Astrocyte of the hippocampus (primary cell): ENCODE results near the gene MOB2.
"Not testable (repeated sequence)": the region's sequence is repeated elsewhere in the genome, so short reads cannot be mapped to it uniquely, and the experiment has no call there.

ENCODE experiments used
- DNase-seq: peaks from one replicate; pipeline ENCODE4 v3.0.0; 2011; ENCODE audit warnings: low read depth, low spot score

The MOB2 gene

DNA sequence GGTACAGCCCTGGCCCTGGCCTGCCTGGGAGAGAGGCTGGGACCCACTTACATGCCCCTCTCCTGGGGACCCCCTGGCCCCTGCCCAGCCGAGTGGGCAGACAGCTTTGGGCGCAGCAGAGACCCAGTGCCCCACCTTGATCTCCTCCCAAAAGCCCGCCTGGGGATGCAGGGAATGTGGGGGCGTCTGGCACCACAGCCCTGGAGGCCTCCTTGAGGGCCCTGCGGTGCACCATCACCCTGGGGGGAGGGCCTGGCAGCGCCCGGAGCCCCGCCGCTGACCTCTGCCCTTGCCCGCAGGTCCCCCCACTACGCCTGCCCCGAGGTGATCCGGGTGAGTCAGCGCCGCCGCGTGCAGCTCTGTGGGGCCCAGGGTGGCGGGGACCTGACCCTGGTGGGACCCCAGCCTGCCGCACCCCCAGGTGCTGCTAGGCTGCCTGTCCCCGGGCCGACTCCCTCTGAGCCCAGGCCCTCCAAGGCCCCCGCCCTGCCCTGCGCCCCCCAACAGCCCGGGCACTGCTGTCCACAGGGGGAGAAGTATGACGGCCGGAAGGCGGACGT lies 43.7 kb downstream of the MOB2 start:
- no peak for DNase-seq

DNA sequence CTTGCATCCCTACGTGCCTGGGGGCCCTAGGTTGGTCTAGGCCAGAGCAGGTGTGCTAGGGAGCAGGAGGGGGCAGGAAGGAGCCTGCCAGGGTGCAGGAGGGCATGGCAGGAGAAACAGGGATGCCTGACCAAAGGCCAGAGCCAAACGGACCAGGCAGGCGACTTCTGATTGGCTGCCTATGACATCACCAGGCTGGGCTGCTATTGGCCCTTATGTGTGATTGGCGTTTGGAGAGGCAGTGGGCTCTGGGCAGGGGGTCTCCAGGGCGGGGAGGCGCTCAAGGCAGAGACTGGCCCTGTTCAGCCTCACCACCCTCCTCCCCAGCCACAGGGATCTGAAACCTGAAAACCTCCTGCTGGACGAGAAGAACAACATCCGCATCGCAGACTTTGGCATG lies 44.4 kb downstream of the MOB2 start:
- DNase-seq = peak; percentile 33

DNA sequence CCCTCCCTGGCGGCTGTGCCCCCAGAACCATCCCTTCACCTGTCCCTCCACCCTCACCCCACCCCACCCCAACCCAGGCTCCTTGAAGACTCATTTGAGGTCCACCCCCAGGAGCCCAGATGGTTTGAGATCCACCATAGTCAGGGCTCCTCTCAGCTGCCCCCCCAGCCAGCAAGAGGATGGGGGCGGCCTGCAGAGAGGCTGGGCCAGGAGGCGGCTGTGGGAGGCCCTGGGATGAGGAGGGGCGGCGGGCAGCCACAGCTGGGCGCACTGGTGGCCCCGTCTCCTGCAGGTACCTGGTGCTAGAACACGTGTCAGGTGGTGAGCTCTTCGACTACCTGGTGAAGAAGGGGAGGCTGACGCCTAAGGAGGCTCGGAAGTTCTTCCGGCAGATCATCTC lies 46.1 kb downstream of the MOB2 start:
- no peak for DNase-seq

DNA sequence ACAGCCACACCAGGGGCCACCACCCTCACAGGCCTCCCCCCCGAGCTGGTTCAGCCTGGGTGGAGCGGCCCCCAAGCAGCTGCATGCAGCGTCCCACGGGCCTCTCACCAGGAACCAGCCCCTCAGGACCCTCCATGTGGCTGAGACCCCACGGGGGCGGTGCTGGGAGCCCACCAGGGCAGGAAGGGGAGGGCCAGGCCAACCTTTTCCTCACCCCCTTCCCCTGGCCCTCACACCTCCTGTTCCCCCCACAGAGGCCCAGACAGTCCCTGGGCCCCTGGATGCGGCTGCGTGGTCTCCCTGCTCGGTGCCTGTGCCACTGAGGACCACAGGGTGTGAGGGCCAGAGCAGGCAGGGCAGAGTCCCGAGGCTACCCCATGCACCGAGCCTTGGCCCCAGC lies 46.5 kb downstream of the MOB2 start:
- DNase-seq = no peak

DNA sequence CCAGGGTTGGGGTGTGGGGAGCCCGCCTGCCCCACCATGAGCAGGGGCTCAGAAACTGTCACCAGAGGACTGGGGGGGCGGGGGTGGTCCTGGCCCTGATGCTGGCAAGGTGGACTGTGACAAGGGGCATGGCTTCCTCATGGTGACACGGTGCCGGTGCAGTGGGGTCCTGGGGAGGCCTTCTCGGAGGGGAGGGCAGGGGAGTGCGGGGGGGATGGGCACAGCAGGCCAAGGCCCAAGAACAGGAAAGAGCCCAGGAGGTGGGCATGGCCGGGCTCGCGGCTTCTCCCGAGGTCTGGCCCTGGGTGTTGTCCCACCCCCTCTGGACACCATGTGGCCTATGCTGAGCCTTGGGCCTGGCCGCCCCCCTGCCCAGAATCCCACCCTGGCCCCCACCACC lies 47.2 kb downstream of the MOB2 start:
- no peak for DNase-seq

DNA sequence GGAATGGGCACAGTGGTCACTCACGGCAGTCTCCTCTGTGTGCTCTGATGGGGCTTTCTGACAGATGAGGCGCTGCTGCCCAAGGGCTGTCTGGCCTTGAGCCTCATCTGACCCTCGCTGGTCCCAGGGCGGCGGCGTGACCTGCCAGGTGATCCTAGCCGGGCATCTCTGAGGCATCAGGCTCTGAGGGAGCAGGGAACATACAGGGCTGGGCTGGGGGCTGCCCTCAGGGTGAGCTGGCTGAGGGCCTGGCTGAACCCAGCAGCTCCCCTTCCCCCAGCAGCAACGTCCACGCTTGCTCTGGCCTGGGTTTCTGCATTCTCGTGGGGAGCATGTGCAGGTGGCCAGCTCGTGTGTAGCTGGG lies 47.6 kb downstream of the MOB2 start:
- no peak for DNase-seq

DNA sequence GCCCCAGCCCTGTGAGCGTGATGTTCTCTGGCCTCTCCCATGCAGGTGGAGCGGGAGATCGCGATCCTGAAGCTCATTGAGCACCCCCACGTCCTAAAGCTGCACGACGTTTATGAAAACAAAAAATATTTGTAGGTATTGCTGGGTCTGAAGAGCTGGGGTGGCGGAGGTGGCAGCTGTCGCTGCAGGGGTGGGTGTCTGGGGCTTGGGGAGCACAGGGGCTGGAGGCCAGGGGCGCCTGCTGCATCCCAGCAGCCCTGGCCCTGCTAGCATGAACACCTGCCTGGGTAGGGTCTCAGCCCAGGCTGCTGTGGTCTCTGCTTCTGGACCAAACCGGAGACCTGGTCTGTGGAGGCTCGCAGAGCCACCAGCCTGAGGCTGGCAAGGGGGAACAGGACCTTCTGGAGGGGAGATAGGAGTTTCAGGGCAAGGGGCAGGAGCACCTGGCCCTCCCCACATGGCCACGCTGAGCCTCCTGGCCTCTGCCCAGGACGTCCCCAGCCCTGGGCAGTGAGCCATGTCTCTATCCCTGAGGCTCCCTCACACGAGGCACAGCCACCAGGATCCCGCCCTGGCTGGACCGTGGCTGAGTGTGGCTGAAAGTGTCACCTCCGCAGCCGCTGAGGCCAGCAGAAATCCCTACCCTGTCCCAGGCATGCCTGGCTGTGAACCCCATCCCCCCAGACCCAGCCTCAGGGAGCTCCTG lies 48.2 kb downstream of the MOB2 start:
- no peak for DNase-seq

DNA sequence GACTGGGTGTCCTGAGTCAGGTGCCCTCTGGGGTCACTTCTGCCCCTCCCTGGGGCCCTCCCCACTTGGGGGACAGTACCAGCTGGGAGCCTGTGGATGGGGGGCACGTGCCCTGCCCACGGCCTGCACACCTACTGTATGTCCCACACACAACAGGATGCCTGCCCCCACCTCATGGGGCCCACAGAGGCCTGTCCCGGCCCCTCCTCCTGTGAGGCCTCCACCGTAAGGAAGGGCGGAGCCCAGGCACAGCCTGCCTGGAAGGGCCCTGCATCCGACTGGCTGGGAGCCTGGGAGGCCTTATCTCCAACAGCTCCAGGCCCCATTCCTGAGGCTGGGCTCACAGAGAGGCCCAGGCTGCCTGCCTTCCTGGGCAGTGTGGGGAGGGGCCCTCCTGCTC lies 49.1 kb downstream of the MOB2 start:
- peak; percentile 74 for DNase-seq

DNA sequence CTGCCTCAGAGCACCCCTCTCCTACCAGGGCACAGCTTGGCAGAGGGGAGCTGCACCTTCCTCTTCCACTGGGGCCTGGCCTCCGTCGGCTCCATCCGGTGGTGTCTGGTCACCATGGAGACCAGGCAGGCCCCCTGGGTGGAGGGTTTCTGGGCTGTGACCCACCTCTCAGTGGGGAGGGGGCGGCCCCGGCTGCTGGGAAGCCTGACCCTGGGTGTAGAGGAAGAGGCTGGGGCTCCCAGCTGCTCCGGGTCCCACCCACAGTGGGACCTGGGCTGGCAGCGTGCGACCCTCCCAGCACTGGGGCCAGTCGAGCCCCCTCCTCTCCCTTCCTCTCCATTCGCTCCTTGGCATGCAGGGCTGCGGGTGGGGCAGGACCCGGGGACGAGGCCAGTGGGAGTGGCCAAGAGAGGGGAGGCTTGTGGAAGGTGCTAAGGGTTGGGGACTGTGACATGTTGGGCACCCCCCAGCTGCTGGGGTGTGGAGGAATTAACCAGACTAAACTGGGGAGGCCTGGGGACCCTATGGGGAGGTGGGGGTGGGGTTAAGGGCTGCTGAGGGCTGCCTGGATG lies 50.0 kb downstream of the MOB2 start:
- no peak for DNase-seq

DNA sequence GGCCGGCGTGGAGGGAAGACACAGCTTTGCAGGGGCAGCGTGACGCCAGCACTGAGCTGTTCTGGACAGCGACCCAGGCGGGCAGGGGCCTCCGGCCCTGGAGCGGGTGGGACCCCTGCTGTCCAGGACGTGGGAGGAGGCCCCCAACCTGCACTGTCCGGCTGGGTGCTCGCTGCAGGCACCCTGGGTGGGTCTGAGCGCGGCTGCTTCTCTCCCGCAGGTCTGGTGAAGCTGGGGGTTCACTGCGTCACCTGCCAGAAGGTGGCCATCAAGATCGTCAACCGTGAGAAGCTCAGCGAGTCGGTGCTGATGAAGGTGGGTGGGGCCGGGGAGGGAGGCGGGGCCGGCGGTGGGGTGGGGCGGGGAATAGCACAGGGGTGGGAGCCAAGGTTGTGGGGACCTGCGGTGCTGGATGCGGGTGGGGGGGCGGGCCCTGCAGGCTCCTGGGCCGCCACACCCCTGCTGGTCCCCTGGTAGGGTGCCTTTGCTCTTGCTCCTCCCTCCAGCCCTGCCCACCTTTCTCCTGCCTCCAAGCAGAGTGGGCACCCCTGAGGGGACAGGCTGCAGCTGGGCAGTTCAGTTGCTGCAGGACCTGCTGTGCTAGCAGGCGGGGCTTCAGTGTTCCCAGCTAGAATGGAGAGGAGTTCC lies 50.6 kb downstream of the MOB2 start:
- no peak for DNase-seq

DNA sequence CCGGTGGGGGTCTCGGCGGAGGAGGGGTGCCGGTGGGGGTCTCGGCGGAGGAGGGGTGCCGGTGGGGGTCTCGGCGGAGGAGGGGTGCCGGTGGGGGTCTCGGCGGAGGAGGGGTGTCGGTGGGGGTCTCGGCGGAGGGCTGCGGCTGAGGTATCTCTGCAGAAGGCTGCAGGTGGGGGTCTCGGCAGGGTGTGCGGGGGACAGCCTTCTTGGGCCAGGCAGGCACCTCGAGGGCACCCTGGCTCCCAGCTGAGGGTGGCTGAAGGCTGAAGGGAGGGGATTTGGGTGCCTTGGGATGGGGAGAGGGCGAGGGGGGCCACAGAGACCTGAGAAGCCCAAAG lies 51.1 kb downstream of the MOB2 start:
- DNase-seq = not testable (repeated sequence)

DNA sequence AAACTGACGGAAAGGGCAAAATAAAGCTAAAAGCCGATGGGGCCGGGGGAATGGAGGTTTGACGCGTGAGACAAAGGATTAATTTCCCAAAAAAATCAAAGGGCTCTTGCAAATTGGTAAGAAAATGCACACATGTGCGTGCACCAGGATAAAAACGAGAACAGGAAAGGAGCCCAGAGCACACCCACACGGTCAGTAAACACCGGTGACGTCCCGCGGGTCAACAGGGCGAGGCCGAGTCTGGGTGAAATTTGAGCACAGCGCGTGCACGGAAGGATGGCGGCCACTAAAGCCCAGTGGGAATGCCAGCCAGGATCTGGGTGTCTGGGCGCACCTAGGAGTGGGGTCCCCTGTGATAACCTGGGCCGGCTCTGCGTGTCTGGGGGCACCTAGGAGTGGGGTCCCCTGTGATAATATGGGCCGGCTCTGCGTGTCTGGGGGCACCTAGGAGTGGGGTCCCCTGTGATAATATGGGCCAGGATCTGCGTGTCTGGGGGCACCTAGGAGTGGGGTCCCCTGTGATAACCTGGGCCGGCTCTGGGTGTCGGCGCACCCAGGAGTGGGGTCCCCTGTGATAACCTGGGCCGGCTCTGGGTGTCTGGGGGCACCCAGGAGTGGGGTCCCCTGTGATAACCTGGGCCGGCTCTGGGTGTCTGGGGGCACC lies 52.5 kb downstream of the MOB2 start:
- no peak for DNase-seq

DNA sequence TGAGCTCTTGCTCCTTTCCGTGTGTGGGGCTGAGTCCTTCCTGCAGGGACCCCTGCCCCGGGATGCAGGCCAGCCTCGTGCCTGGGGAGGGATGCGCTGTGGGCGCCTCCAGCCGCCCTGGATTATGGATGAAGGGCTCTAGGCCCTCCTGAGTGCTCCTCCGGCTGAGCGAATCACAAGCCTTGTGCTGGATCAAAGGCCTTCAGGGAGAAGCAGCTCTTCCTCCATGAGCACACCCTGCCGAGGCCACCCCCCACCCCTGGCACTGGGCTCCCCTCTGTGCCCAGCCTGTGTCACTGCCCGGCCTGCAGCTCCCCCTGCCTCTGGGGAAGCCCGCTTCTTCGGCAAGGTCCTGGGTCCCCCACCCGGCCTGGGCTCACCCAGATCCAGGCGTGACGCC lies 53.0 kb downstream of the MOB2 start:
- DNase-seq = no peak

DNA sequence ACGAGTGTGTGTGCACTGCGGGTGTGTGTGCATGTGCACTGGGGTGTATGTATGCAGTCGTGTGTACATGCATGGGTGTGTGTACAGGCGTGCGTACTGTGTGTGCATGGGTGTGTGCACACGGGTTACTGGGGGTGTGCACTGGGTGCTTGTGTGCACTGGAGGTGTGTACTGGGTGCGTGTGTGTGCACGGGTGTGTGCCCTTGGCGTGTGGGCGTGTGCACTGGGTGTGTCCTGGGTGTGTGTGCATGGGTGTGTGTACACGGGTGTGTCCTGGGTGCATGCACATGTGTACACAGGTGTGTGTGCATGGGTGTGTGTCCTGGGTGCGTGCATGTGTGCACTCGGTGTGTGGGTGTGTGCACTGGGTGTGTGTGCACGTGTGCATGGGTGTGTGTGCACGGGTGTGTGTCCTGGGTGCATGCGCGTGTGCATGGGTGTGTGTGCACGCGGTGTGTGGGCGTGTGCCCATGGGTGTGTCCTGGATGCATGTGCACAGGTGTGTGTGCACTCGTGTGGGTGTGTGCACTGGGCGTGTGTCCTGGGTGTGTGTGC lies 57.7 kb downstream of the MOB2 start:
- no peak for DNase-seq

DNA sequence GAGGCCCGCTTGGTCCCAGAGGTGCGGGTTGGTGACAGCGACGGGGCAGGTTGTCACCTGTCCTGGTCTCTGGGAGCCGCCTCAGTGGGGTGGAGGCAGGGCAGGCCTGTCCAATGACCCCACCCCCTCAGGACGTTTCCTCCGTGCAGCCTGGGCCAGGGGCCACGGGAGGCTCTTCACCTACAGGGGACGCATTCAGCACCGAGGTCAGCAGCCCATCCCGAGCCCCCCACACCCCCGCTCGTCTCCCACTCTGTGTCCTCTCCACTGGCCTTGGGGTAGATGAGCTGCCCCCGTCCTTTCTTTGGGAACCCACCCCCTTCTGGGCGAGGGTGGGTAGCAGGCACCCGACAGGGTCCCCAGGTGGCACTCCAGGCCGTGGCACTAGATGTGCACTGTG lies 61.1 kb downstream of the MOB2 start:
- no peak for DNase-seq

DNA sequence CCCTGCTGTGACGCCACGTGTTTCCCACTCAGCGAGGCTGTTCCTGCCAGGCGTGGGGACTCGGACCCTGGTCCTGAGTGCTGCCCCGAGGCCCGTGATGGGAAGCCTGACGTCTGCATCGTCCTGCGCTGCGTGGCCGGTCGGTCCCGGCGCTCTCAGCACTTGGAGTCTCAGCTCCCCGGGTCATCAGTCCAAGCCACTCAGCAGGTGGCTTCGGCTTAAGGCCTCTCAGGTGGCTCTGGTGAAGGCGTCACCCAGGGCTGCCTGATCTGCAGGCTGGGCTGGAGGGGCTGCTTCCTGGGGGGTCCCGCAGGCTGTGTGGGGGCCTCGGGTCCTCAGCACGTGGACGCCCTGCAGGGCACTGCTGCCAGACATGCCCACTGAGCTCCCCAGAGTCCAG lies 61.6 kb downstream of the MOB2 start:
- DNase-seq = no peak

DNA sequence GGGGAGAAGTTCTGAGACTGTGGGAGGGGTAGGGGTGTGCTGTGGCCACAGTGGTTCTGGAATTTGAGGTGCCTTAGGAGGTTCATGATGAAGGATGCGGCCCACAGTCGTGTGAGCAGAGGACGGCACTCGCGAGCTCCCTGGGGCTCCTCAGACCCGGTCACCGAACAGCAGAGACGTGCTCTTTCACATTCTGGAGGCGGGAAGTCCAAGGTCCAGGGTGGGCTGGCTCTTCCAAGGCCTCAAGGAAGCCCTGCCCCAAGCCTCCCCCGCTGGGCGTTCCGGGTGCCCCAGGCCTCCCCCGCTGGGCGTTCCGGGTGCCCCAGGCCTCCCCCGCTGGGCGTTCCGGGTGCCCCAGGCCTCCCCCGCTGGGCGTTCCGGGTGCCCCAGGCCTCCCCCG lies 63.2 kb downstream of the MOB2 start:
- DNase-seq = not testable (repeated sequence)

DNA sequence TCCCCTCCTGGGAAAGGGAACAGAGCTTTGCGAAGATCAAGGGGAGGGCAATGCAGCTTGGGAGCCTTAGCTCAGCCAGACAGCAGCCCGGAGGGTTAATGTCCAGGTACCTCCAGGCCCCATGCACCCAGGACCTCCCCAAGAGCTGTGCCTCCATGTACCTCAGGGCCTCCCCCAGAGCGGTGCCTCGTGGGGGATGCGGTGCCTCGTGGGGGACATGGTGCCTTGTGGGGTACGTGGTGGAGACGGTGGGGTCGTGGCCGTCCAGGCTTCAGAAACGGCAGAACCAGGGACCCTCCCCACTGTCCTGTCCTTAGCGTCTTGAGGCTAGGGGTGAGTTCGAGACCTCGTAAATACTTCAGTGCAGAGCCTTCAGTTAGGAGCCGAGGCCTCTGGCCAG lies 63.6 kb downstream of the MOB2 start:
- no peak for DNase-seq

DNA sequence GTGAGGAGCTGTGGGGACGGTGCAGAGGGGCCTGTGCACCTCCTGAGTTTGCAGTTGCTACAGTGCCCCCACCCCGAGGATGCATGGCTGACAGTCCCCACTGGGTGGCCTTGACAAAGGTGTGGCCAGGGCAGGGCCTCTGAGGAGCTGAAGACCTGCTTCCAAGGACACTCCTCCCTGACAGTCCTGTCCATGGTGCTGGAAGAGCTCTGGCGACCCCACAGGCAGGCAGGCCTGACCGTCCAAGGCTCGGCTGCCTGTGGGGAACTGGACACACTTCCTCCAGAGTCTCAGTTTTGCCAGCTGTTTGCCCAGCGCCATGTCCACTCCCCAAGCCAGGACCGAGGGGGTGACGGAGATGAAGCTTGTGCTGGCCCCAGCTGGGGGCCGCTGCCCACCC lies 64.1 kb downstream of the MOB2 start:
- peak; percentile 42 for DNase-seq

DNA sequence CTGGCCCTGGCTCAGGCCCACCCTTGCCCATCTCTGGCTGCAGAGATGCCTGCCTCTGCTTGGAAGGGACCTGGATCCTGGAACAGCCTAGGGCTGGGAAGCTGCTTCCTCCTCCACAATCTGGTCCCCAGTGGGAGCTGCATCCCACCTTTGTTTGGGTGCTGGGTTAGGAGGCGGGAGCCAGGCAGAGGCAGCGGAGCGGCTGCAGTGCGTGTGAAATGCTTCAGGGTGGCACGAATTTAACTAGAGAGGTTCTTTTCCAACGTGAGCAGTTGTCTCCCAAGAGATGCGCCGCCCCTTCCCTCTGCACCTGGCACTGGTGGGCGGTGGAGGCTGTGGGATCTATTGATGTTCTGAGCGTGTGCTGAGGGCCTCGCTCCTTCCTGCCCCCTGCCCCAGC lies 65.3 kb downstream of the MOB2 start:
- DNase-seq = no peak

DNA sequence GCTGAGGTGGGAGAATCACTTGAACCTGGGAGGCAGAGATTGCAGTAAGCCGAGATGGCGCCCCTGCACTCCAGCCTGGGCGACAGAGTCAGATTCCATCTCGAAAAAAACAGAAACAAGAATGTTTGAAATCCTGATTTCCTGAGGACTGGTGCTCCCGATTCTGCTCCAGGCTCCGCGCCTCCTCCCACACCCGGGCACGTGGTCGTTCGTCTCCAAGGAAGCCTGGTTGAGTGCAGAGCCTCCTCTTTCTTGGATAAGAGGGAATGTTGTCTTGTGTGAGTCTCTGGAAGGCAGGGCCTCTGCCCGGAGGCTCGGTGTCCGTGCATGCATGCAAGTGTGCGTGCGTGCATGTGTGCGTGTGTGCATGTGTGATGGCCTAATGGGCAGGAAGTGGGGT lies 66.8 kb downstream of the MOB2 start:
- DNase-seq = no peak
